H1 (cell line): Measurements from ENCODE around the gene SMPDL3B. TPM values are rescaled to one million over a fixed set of nuclear protein-coding genes. Genes with fewer than 3 reads are reported as not detected.

Source experiments
- CTCF ChIA-PET: fragments of 300-600 bp; sonication (Branson Sonifier 250); formaldehyde crosslinking; loops from one replicate; lab custom pipeline; 2021; ENCODE audit not compliant: partially characterized antibody; lab: Charles Lee
- POLR2A ChIA-PET: fragments of 300-600 bp; sonication (Branson Sonifier 250); formaldehyde crosslinking; loops from one replicate; lab custom pipeline; 2021; ENCODE audit warnings: inconsistent platforms; ENCODE audit not compliant: partially characterized antibody; lab: Charles Lee
- DNase-seq, 2 experiments: peaks; one replicate each; pipeline versions ENCODE4 v3.0.0 to v3.0.0-alpha.2; 2010 to 2022; ENCODE audit warnings: low spot score in 2 of 2, low read depth in 1 of 2, mixed read lengths in 1 of 2
- FAIRE-seq: peaks from 2 replicates; lab custom pipeline; 2011; peaks lifted over from hg19 to GRCh38; lab: Jason Lieb, UNC
- H2AFZ ChIP-seq: 2 replicates; pipeline ENCODE4 v1.8.1; 2012; ENCODE audit warnings: low read length, inconsistent platforms
- H2AK5ac ChIP-seq: 2 replicates; pipeline ENCODE4 v1.6.1; 2013; ENCODE audit warnings: low read depth, low read length
- H2BK120ac ChIP-seq: replicated peaks from 2 replicates; pipeline ENCODE3; 2013; ENCODE audit warnings: low read depth, low read length, inconsistent platforms
- H2BK12ac ChIP-seq: 2 replicates; pipeline ENCODE4 v1.6.1; 2013; ENCODE audit warnings: low read depth, low read length
- H2BK15ac ChIP-seq: 2 replicates; pipeline ENCODE4 v1.6.1; 2013; ENCODE audit warnings: low read length
- H2BK20ac ChIP-seq: 2 replicates; pipeline ENCODE4 v1.6.1; 2013; ENCODE audit warnings: low read length
- H2BK5ac ChIP-seq: 2 replicates; pipeline ENCODE4 v1.6.1; 2013; ENCODE audit warnings: low read depth, low read length
- H3K14ac ChIP-seq: 2 replicates; pipeline ENCODE4 v1.6.1; 2013; ENCODE audit warnings: inconsistent platforms; ENCODE audit not compliant: insufficient read length
- H3K18ac ChIP-seq: 2 replicates; pipeline ENCODE4 v1.6.1; 2013; ENCODE audit warnings: low read length; ENCODE audit errors: extremely low read depth
- H3K23ac ChIP-seq: 2 replicates; pipeline ENCODE4 v1.6.1; 2013; ENCODE audit warnings: inconsistent platforms; ENCODE audit not compliant: insufficient read length
- H3K23me2 ChIP-seq: 2 replicates; pipeline ENCODE4 v1.6.1; 2013; ENCODE audit warnings: low read depth, low read length
- H3K27ac ChIP-seq: 2 replicates; pipeline ENCODE4 v1.6.1; 2011; ENCODE audit warnings: low read depth, low read length, inconsistent platforms
- H3K27me3 ChIP-seq, 4 experiments: replicated peaks in 1 of 4; 1 replicate in 1 of 4; 2 replicates in 3 of 4; pipeline versions ENCODE4 v1.6.1 to v1.8.1; 2011 to 2013; ENCODE audit warnings: low read length in 3 of 4, mild to moderate bottlenecking in 3 of 4, inconsistent platforms in 2 of 4, mixed read lengths in 2 of 4, moderate library complexity in 1 of 4; ENCODE audit not compliant: control insufficient read depth in 3 of 4, insufficient read depth in 3 of 4; ENCODE audit errors: extremely low read depth in 1 of 4
- H3K36me3 ChIP-seq, 4 experiments: 2 replicates each; pipeline versions ENCODE4 v1.6.1 to v1.8.1; 2011 to 2013; ENCODE audit warnings: mild to moderate bottlenecking in 4 of 4, low read length in 3 of 4, moderate library complexity in 2 of 4, control low read depth in 1 of 4, inconsistent platforms in 1 of 4; ENCODE audit not compliant: insufficient read depth in 4 of 4, control insufficient read depth in 2 of 4
- H3K4ac ChIP-seq: replicated peaks from 2 replicates; pipeline ENCODE3; 2013; ENCODE audit warnings: low read length, low read depth, mixed read lengths, inconsistent platforms; ENCODE audit not compliant: insufficient read length
- H3K4me1 ChIP-seq, 4 experiments: replicated peaks in 1 of 4; 1 replicate in 1 of 4; 2 replicates in 3 of 4; pipeline versions ENCODE4 v1.6.1 to v1.8.1; 2011 to 2013; ENCODE audit warnings: low read length in 3 of 4, inconsistent platforms in 2 of 4, mixed read lengths in 1 of 4; ENCODE audit not compliant: insufficient read depth in 4 of 4, control insufficient read depth in 3 of 4
- H3K4me2 ChIP-seq, 2 experiments: 2 replicates each; pipeline versions ENCODE4 v1.6.1 to v1.8.1; 2011 to 2013; ENCODE audit warnings: low read depth in 2 of 2, low read length in 2 of 2, control low read depth in 1 of 2, inconsistent platforms in 1 of 2, mild to moderate bottlenecking in 1 of 2; ENCODE audit not compliant: insufficient read depth in 1 of 2
- H3K4me3 ChIP-seq, 4 experiments: fragments of 200-600, 300-600 bp in 1 of 4; sonication (generic), shearing (Covaris generic), sonication (Bioruptor Twin) in 1 of 4; 2 replicates each; pipeline versions ENCODE4 v1.5.1 to v1.8.1; 2011 to 2016; ENCODE audit warnings: low read length in 4 of 4, low read depth in 3 of 4, control low read depth in 2 of 4, inconsistent platforms in 2 of 4, mild to moderate bottlenecking in 2 of 4, mixed read lengths in 1 of 4, moderate library complexity in 1 of 4; ENCODE audit not compliant: insufficient read depth in 2 of 4; ENCODE audit errors: extremely low read depth in 1 of 4
- H3K56ac ChIP-seq: replicated peaks from 2 replicates; pipeline ENCODE3; 2013; ENCODE audit warnings: low read depth, mild to moderate bottlenecking, mixed read lengths, low read length, inconsistent platforms; ENCODE audit not compliant: insufficient read length
- H3K79me1 ChIP-seq: 2 replicates; pipeline ENCODE4 v1.6.1; 2013; ENCODE audit warnings: low read depth, low read length, control low read depth
- H3K79me2 ChIP-seq, 2 experiments: 2 replicates each; pipeline versions ENCODE4 v1.6.1 to v1.8.1; 2012 to 2013; ENCODE audit warnings: low read length in 2 of 2, mild to moderate bottlenecking in 2 of 2, inconsistent platforms in 1 of 2; ENCODE audit not compliant: insufficient read depth in 2 of 2, control insufficient read depth in 1 of 2
- H3K9ac ChIP-seq, 4 experiments: replicated peaks in 1 of 4; 1 replicate in 1 of 4; 2 replicates in 3 of 4; pipeline versions ENCODE4 v1.6.1 to v1.8.1; 2011 to 2013; ENCODE audit warnings: low read depth in 3 of 4, low read length in 3 of 4, control low read depth in 2 of 4, mild to moderate bottlenecking in 2 of 4, moderate library complexity in 2 of 4, inconsistent platforms in 1 of 4; ENCODE audit errors: extremely low read depth in 1 of 4
- H3K9me3 ChIP-seq, 2 experiments: 2 replicates each; pipeline versions ENCODE4 v1.6.1 to v1.8.1; 2012 to 2013; ENCODE audit warnings: mild to moderate bottlenecking in 2 of 2, moderate library complexity in 2 of 2, control low read depth in 1 of 2, inconsistent platforms in 1 of 2, low read depth in 1 of 2, low read length in 1 of 2, mixed read lengths in 1 of 2; ENCODE audit not compliant: insufficient read depth in 2 of 2
- H4K20me1 ChIP-seq, 2 experiments: replicated peaks in 1 of 2; 2 replicates each; pipeline versions ENCODE3 to v1.8.1; 2011 to 2013; ENCODE audit warnings: inconsistent platforms in 2 of 2, low read length in 2 of 2, mild to moderate bottlenecking in 1 of 2; ENCODE audit not compliant: insufficient read depth in 2 of 2, control insufficient read depth in 1 of 2
- H4K5ac ChIP-seq: 2 replicates; pipeline ENCODE4 v1.6.1; 2013; ENCODE audit warnings: low read length, low read depth, mixed read lengths, inconsistent platforms; ENCODE audit not compliant: insufficient read length
- H4K8ac ChIP-seq: 2 replicates; pipeline ENCODE4 v1.8.0; 2013; ENCODE audit warnings: mild to moderate bottlenecking, moderate library complexity, low read length, inconsistent platforms; ENCODE audit not compliant: insufficient read depth; ENCODE audit errors: extremely low read depth
- H4K91ac ChIP-seq: replicated peaks from 2 replicates; pipeline ENCODE3; 2013; ENCODE audit warnings: low read length, mixed read lengths, inconsistent platforms; ENCODE audit not compliant: insufficient read length
- ASH2L ChIP-seq: fragments of 200-600, 300-600 bp; sonication (generic); IDR thresholded peaks from one replicate; pipeline ENCODE4 v1.7.1; 2017; ENCODE audit warnings: low read length
- BRCA1 ChIP-seq: IDR thresholded peaks from 2 replicates; pipeline ENCODE4 v1.6.1; 2012; ENCODE audit warnings: low read depth, low read length, improper control_type of control experiment
- CHD1 ChIP-seq: IDR thresholded peaks from 2 replicates; pipeline ENCODE4 v1.6.1; 2012; ENCODE audit warnings: low read depth, low read length, improper control_type of control experiment
- HDAC6 ChIP-seq: IDR thresholded peaks from one replicate; pipeline ENCODE4 v1.7.1; 2012; ENCODE audit warnings: low read depth, mild to moderate bottlenecking, inconsistent platforms, low read length, moderate library complexity
- KDM1A ChIP-seq: fragments of 200-600, 300-600 bp; sonication (generic); IDR thresholded peaks from 2 replicates; pipeline ENCODE4 v1.7.1; 2016; ENCODE audit warnings: mild to moderate bottlenecking, low read length, borderline replicate concordance
- RNF2 ChIP-seq: fragments of 200-900, 300-1000 bp; sonication (generic); IDR thresholded peaks from 2 replicates; pipeline ENCODE4 v1.7.1; 2016; ENCODE audit warnings: borderline replicate concordance, low read depth, mild to moderate bottlenecking, antibody characterized with exemption, low read length; ENCODE audit not compliant: poor library complexity, severe bottlenecking; ENCODE audit errors: missing control alignments
- RXRA ChIP-seq: IDR thresholded peaks from 2 replicates; pipeline ENCODE4 v1.6.1; 2011; ENCODE audit warnings: low read depth, mild to moderate bottlenecking, low read length, moderate library complexity; ENCODE audit not compliant: insufficient read depth
- SAP30 ChIP-seq: fragments of 300-600 bp; sonication (generic); IDR thresholded peaks from 2 replicates; pipeline ENCODE4 v1.7.1; 2012; ENCODE audit warnings: low read length, moderate library complexity, mild to moderate bottlenecking, inconsistent platforms; ENCODE audit not compliant: insufficient read depth, insufficient replicate concordance
- TEAD4 ChIP-seq: IDR thresholded peaks from 2 replicates; pipeline ENCODE4 v1.6.1; 2012; ENCODE audit warnings: low read depth, low read length, inconsistent platforms, mixed read lengths
- ZNF274 ChIP-seq: IDR thresholded peaks from 2 replicates; pipeline ENCODE4 v1.7.0; 2012; ENCODE audit warnings: low read length, borderline replicate concordance; ENCODE audit errors: extremely low read depth
- WGBS, 2 experiments: shearing (Covaris generic) in 1 of 2; methylation state at CpG; one replicate each; pipeline versions ENCODE4 v1.1.6 to v1.1.7; 2013 to 2015; ENCODE audit warnings: low lambda C conversion rate in 2 of 2, mixed read lengths in 2 of 2, inconsistent platforms in 1 of 2, low coverage in 1 of 2, missing lambda C conversion rate in 1 of 2; ENCODE audit not compliant: insufficient replicate concordance in 2 of 2, insufficient coverage in 1 of 2, insufficient read length in 1 of 2; ENCODE audit errors: extremely low coverage in 1 of 2, missing lambda C conversion rate in 1 of 2; 5-methylcytosine and 5-hydroxymethylcytosine counted together
- polyA plus RNA-seq, 7 experiments: library from polyadenylated mRNA; depleted of rRNA in 3 of 7; stranded (reverse) in 5 of 7; unstranded in 2 of 7; fragments of >200 nt in 5 of 7; fragments of 200-250 nt in 2 of 7; gene quantifications; 1 replicate in 5 of 7; 2 replicates in 1 of 7; 4 replicates in 1 of 7; pipeline versions ENCODE4 v1.2.1 to v1.2.3, GENCODE V29; 2011 to 2013; ENCODE audit warnings: missing spikeins in 2 of 7, mixed read lengths in 2 of 7
- total RNA-seq: library from RNA; stranded (reverse); fragmentation: NEBNext Ultra II Directional; extraction: Animal tissue kit (Norgen Biotek cat#: 25700); gene quantifications from 2 replicates; pipeline ENCODE4 v1.2.1, GENCODE V29; 2021

The SMPDL3B gene
- total and polyA plus RNA-seq, 2 of the 8 experiments (the other 6 are each of a cell fraction or from before 2014, with no cell fraction given) = 54.7 to 143 TPM

- H3K79me1 ChIP-seq = no peaks in the 10 kb centered on the region
- H4K8ac ChIP-seq = no peak overlapping the region
- H3K4me2 ChIP-seq = no peak overlapping the region
- H2AFZ ChIP-seq = no peak overlapping the region
- H2BK5ac ChIP-seq = no peak overlapping the region
- POLR2A ChIA-PET = interaction anchor here (0.7 to 2.2 kb wide), 3 partner anchors 14 to 33 kb away, joined by 3 to 6 read pairs (median 5); no protein-coding TSS in a partner anchor
- no peak overlapping the region for H4K91ac ChIP-seq
- H3K23ac ChIP-seq = no peak overlapping the region
- no peak for DNase-seq
- no peak overlapping the region for H3K56ac ChIP-seq
- FAIRE-seq = no peak
- peaks cover 26 to 72% (median 45%) of the 10 kb centered on the region in 4 experiments for H3K36me3 ChIP-seq
- H2BK20ac ChIP-seq = no peak overlapping the region
- no peak overlapping the region for H3K18ac ChIP-seq
- H3K9ac ChIP-seq = no peak overlapping the region
- no peaks in the 10 kb centered on the region for H3K4me1 ChIP-seq
- no peak for TF ChIP-seq RNF2
- TF ChIP-seq RXRA = no peak
- no peak for TF ChIP-seq ZNF274
- no peak for TF ChIP-seq CHD1
- TF ChIP-seq SAP30 = no peak
- no peak for TF ChIP-seq TEAD4
- TF ChIP-seq KDM1A = no peak
- TF ChIP-seq ASH2L = no peak
- TF ChIP-seq BRCA1 = no peak
- no peak for TF ChIP-seq HDAC6
- H3K4me3 ChIP-seq = no peak overlapping the region
- H2AK5ac ChIP-seq = no peak overlapping the region
- H3K9me3 ChIP-seq = no peaks in the 10 kb centered on the region
- H4K5ac ChIP-seq = no peak overlapping the region
- no peak overlapping the region for H2BK120ac ChIP-seq
- no peak overlapping the region for H3K27ac ChIP-seq
- H2BK15ac ChIP-seq = no peak overlapping the region
- H2BK12ac ChIP-seq = no peak overlapping the region
- H3K23me2 ChIP-seq = no peaks in the 10 kb centered on the region
- no peak overlapping the region for H3K4ac ChIP-seq
- WGBS, 2 experiments = 77% methylated on average over 3 of the region's 3 CpGs; no CpG with 5 or more reads in 1 of the 2 experiments
- H4K20me1 ChIP-seq = peaks cover 0 to 2% of the 10 kb centered on the region in 2 experiments
- H3K27me3 ChIP-seq = no peaks in the 10 kb centered on the region
- CTCF ChIA-PET = interaction anchor here (0.6 to 3.3 kb wide), 2 partner anchors 11 to 308 kb away, joined by 3 to 18 read pairs; no protein-coding TSS in a partner anchor
- no peak overlapping the region for H3K14ac ChIP-seq
- H3K79me2 ChIP-seq = no peaks in the 10 kb centered on the region
Measured at GRCh38 chr1:27951396-27951795, 16.6 kb downstream of the SMPDL3B start.
